ENCODE results near the gene USP48. TPM values are rescaled to one million over a fixed set of nuclear protein-coding genes. Genes with fewer than 3 reads are reported as not detected.

The USP48 gene
- total RNA-seq, 1 experiment from 2014 or later: 49.1 TPM

DNA sequence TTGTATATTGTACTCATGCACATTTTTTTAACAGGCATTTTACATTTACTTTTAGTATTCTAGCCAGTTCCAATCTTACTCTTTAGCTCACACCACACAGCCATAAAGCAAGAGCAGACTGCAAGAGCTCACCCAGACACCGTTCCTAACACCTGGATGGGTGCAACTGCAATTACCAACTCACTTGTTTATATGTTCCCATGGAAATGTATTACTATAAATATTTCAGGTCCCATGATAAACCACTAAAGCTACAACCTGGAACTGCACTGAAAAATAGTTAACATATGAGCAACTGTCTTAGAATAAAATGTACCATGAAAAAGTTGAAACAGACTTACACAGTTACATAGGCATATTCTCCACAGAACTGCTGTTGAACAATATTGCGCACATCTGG lies 30.8 kb downstream of the USP48 start:
- TF ChIP-seq, protein P1, sequence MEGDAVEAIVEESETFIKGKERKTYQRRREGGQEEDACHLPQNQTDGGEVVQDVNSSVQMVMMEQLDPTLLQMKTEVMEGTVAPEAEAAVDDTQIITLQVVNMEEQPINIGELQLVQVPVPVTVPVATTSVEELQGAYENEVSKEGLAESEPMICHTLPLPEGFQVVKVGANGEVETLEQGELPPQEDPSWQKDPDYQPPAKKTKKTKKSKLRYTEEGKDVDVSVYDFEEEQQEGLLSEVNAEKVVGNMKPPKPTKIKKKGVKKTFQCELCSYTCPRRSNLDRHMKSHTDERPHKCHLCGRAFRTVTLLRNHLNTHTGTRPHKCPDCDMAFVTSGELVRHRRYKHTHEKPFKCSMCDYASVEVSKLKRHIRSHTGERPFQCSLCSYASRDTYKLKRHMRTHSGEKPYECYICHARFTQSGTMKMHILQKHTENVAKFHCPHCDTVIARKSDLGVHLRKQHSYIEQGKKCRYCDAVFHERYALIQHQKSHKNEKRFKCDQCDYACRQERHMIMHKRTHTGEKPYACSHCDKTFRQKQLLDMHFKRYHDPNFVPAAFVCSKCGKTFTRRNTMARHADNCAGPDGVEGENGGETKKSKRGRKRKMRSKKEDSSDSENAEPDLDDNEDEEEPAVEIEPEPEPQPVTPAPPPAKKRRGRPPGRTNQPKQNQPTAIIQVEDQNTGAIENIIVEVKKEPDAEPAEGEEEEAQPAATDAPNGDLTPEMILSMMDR (IDR thresholded peaks at IDR 0.05; ENCODE audit: insufficient read depth in 1 of 2, low read depth in 1 of 2, low read length in 1 of 2, severe bottlenecking in 1 of 2, unreplicated experiment in 1 of 2): no peak
- intact Hi-C loops (cut with micrococcal nuclease; ENCODE audit: unreplicated experiment): no loop called here
- H3K27me3 Mint-ChIP-seq (ENCODE audit: insufficient read depth, unreplicated experiment): no peaks in the 10 kb centered on the region
- no TSS peak for BruUV-seq (replicated peaks)
- CTCF ChIA-PET: no interaction called here
- H3K4me1 Mint-ChIP-seq (ENCODE audit: low read depth, unreplicated experiment): no peaks in the 10 kb centered on the region
- no peak for DNase-seq
- H3K36me3 Mint-ChIP-seq (ENCODE audit: insufficient read depth, unreplicated experiment): peaks cover 25% of the 10 kb centered on the region
- POLR2A ChIA-PET: no interaction called here
- Histone ChIP-seq H3K36me3 (ENCODE audit: control insufficient read depth, insufficient read depth, low read length) (no peaks in the 10 kb centered on the region; the same call in 1 of the 2 replicates), H3K4me3 (ENCODE audit: low read depth, low read length) (no peak overlapping the region), H3K27me3 (replicated peaks; ENCODE audit: control insufficient read depth, insufficient read depth, low read length) (no peaks in the 10 kb centered on the region), H3K4me1 (no peaks in the 10 kb centered on the region), H3K9me3 (no peaks in the 10 kb centered on the region)
- H3K4me3 Mint-ChIP-seq (ENCODE audit: unreplicated experiment): no peak overlapping the region
- H3K9me3 Mint-ChIP-seq (ENCODE audit: unreplicated experiment): no peaks in the 10 kb centered on the region
- H3K27ac Mint-ChIP-seq (ENCODE audit: unreplicated experiment): no peak overlapping the region

DNA sequence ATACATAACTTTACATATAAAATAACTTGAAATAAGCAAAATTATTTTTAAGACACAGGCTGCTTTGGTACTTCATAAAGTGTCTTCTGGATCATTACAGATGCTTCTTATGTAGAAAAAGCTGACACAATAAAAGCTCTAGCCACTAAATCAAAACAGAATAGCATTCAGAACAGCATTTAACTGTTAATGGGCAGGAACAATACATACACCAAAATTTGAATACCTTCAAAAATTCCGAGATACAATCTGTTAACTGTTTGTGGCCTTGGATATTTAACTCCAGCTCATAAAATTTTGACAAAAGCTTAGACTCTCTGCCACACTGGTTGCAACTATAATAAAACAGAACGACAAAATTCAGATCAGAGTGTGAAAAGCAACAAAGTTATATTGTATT lies 31.7 kb downstream of the USP48 start:
- Mint-ChIP-seq H3K36me3 (ENCODE audit: insufficient read depth, unreplicated experiment) (peaks cover 21% of the 10 kb centered on the region), H3K9me3 (ENCODE audit: unreplicated experiment) (no peaks in the 10 kb centered on the region), H3K27me3 (ENCODE audit: insufficient read depth, unreplicated experiment) (no peaks in the 10 kb centered on the region), H3K4me3 (ENCODE audit: unreplicated experiment) (no peak overlapping the region), H3K4me1 (ENCODE audit: low read depth, unreplicated experiment) (no peaks in the 10 kb centered on the region), H3K27ac (ENCODE audit: unreplicated experiment) (no peak overlapping the region)
- Histone ChIP-seq H3K36me3 (ENCODE audit: control insufficient read depth, insufficient read depth, low read length) (no peaks in the 10 kb centered on the region; the same call in 1 of the 2 replicates), H3K4me1 (no peaks in the 10 kb centered on the region), H3K4me3 (ENCODE audit: low read depth, low read length) (no peak overlapping the region), H3K27me3 (replicated peaks; ENCODE audit: control insufficient read depth, insufficient read depth, low read length) (no peaks in the 10 kb centered on the region), H3K9me3 (no peaks in the 10 kb centered on the region)
- no peak for DNase-seq
- TF ChIP-seq, protein P1 (IDR thresholded peaks at IDR 0.05; ENCODE audit: insufficient read depth in 1 of 2, low read depth in 1 of 2, low read length in 1 of 2, severe bottlenecking in 1 of 2, unreplicated experiment in 1 of 2): no peak
- intact Hi-C loops (cut with micrococcal nuclease; ENCODE audit: unreplicated experiment): no loop called here
- POLR2A ChIA-PET: no interaction called here
- BruUV-seq (replicated peaks): no TSS peak
- CTCF ChIA-PET: no interaction called here

DNA sequence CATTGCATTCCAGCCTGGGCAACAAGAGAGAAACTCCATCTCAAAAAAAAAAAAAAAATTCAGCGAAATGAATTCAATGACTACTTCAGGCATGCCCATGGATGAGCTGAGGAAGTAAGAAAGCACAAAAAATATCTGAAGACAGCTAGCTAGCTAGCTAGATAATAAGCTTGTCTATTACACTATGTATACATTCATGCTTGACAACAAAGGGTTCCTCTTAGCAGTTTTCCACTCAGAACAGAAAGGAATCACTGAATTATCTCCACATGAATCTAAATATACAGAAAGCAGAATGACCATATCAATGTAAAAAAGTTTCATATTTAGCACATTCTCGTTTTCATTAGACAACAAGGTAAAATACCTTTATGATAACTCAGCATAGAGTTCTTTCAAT lies 32.1 kb downstream of the USP48 start:
- no peak overlapping the region for H3K4me3 ChIP-seq (ENCODE audit: low read depth, low read length)
- ChIA-PET CTCF (no interaction called here), POLR2A (no interaction called here)
- no peak for DNase-seq
- Mint-ChIP-seq H3K27me3 (ENCODE audit: insufficient read depth, unreplicated experiment) (no peaks in the 10 kb centered on the region), H3K9me3 (ENCODE audit: unreplicated experiment) (no peaks in the 10 kb centered on the region), H3K27ac (ENCODE audit: unreplicated experiment) (no peak overlapping the region), H3K4me1 (ENCODE audit: low read depth, unreplicated experiment) (no peaks in the 10 kb centered on the region), H3K36me3 (ENCODE audit: insufficient read depth, unreplicated experiment) (peaks cover 16% of the 10 kb centered on the region), H3K4me3 (ENCODE audit: unreplicated experiment) (no peak overlapping the region)
- BruUV-seq (replicated peaks): no TSS peak
- no peaks in the 10 kb centered on the region for H3K4me1 ChIP-seq
- H3K36me3 ChIP-seq (ENCODE audit: control insufficient read depth, insufficient read depth, low read length): no peaks in the 10 kb centered on the region; the same call in 1 of the 2 replicates
- H3K27me3 ChIP-seq (replicated peaks; ENCODE audit: control insufficient read depth, insufficient read depth, low read length): no peaks in the 10 kb centered on the region
- no peaks in the 10 kb centered on the region for H3K9me3 ChIP-seq
- intact Hi-C loops (cut with micrococcal nuclease; ENCODE audit: unreplicated experiment): no loop called here
- TF ChIP-seq, protein P1 (IDR thresholded peaks at IDR 0.05; ENCODE audit: insufficient read depth in 1 of 2, low read depth in 1 of 2, low read length in 1 of 2, severe bottlenecking in 1 of 2, unreplicated experiment in 1 of 2): no peak

All from Caco-2 (cell line).